Fibroblast of pulmonary artery (primary cell): ENCODE data around the gene BEGAIN.

ENCODE experiments used
- DNase-seq: peaks from one replicate; pipeline ENCODE4 v3.0.0-alpha.2; 2010; ENCODE audit warnings: low read depth
- H3K4me3 ChIP-seq: replicated peaks from 2 replicates; pipeline ENCODE4 v1.5.1; 2011; ENCODE audit warnings: low read depth, mild to moderate bottlenecking, control low read depth, low read length, moderate library complexity
- TF ChIP-seq, protein P1 (sequence below): IDR thresholded peaks from 2 replicates; pipeline ENCODE4 v1.5.1; 2011; ENCODE audit warnings: mild to moderate bottlenecking, control low read depth, low read length, inconsistent platforms; ENCODE audit errors: missing control alignments

BEGAIN gene

DNA sequence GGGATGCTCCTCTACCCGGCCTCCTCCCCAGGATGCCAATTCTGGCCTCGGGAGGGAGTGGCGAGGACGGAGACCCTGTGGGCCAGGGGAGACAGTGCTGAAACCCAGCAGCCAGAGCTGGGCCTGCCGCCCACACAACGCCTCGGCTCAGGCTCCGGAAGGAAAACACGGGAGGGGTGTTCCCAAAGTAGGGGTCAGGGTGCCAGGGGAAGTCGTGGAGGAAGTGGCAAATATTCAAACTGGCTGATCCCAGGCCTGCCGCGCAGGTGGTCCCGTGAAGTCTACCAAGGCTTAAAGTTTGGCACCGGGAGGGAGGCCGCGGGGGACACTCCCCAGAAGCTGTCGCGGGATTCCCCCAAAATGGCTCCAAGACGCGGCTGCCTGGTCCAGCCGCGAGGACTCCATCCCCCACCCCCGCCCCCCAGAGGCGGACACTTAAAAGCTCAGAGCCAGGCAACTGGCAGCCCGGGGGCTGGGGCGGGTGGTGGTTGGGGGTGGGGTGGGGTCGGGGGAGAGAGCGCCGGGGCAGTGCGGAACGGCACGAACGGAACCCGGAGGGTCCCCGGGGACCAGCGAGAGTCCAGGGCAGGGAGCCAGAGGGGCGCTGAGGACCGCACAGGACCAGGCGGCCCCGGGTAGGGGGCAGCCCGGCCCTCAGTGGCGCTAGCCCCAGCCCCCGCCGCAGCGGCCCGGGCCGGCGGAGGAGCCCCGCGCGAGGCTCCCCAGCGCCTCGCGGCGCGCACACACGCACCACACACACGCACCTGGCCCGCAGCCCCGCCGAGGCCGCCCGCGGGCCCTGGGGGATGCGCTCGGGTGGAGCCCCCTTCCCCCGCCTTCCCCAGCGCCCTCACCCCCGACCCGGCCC is 20.0 kb downstream of the BEGAIN start:
- TF ChIP-seq, protein P1, sequence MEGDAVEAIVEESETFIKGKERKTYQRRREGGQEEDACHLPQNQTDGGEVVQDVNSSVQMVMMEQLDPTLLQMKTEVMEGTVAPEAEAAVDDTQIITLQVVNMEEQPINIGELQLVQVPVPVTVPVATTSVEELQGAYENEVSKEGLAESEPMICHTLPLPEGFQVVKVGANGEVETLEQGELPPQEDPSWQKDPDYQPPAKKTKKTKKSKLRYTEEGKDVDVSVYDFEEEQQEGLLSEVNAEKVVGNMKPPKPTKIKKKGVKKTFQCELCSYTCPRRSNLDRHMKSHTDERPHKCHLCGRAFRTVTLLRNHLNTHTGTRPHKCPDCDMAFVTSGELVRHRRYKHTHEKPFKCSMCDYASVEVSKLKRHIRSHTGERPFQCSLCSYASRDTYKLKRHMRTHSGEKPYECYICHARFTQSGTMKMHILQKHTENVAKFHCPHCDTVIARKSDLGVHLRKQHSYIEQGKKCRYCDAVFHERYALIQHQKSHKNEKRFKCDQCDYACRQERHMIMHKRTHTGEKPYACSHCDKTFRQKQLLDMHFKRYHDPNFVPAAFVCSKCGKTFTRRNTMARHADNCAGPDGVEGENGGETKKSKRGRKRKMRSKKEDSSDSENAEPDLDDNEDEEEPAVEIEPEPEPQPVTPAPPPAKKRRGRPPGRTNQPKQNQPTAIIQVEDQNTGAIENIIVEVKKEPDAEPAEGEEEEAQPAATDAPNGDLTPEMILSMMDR: no peak
- H3K4me3 ChIP-seq: no peak overlapping the region
- no peak for DNase-seq

DNA sequence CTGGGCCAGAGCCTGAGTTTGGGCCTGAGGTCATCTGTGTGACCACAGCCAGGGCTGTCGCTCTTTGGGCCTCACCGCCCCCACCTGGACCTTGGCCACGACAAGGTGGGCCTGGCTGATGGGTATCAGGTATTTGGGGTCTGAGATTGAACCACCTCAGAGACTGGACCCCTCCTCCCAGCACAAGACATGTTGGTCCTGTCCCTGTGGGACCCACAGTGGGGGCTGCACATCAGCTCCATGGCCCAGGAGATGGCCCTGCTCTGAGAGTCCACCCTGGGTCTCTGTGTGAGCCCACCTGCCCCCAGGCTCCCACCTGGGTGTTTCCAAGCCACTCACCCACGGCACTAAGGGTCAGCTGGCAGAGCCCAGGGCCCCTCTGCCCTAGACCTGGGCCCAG is 20.6 kb downstream of the BEGAIN start:
- DNase-seq: no peak
- TF ChIP-seq, protein P1: no peak

DNA sequence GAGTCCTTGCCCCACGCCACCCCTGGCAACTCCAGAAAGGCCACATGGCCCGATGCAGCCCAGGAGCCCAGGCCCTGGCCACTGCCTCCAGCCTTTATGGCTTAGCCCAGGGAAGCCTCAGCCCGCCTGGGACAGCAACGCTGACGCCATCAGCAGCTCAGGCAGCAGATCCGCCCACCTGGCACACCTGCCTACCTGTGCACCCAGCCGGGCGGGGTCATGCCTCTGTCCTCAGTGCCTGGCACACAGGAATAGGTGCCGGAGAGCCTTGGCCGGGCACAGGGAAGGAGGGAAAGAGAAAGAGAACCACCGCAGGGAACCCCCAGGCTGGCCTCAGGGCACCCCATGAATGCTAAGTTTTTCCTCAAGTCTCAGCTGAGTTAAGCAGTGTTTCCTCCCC is 21.1 kb downstream of the BEGAIN start:
- no peak for DNase-seq
- no peak overlapping the region for H3K4me3 ChIP-seq
- TF ChIP-seq, protein P1: no peak

More for the DNA sequence above, 20.6 kb downstream of the BEGAIN start:
- no peak overlapping the region for H3K4me3 ChIP-seq

DNA sequence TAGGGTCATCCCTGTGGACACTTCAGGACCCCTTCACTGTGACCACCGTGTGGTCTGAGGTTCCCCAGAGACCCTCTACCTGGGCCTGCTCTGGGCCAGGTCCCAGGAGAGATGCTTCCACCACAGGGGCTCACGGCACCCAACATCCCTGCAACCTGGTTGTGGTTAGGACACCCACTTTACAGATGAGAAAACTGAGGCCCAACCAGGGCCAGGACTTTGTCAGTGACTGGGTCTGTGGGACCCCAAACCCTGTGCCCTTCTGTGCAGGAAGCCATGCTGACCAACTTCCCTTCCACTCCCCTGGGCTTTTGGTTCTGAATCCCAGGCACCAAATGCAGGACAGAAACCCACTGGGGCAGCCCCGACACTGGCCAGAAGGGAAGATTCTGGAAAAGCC is 21.6 kb downstream of the BEGAIN start:
- DNase-seq: no peak
- no peak overlapping the region for H3K4me3 ChIP-seq
- TF ChIP-seq, protein P1: no peak

DNA sequence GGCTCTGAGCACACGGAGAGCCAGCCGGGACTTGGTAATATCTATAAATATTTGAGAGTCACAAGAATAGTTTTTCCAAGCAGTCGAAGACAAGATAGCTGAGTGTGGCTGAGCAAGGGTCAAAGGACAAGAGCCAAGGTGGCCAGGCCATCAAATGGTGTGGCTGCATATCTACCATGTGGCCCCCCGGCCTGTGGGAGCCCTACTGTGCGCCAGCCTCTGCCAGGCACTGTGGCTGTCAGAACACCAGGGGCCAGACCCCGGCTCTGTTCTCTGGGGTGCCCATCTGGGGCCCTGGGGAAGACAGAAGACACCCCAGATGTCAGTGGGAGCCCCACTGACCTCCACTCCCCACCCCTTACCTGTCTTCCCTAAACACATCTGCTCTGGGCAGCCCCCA is 22.7 kb downstream of the BEGAIN start:
- DNase-seq: no peak
- H3K4me3 ChIP-seq: no peak overlapping the region
- TF ChIP-seq, protein P1: no peak

DNA sequence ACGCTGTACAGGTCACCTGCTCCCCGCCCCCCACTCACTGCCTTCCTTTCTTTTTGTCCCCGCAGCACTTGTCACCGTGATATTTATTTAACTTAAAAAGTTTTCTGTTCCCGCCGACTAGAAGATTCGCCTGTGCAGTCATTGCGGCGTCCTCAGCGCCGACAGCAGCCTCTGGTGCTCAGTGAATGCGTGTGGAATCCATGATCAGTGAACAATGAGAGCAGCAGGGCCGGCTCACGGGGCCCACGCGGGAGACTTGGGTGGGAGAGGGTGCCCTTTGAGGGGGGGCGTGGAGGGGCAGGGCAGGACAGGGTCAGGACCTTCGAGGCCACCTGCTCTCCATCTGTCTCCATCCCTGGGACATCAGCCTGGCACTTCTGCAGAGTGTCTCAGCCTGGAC is 24.5 kb downstream of the BEGAIN start:
- no peak for DNase-seq
- TF ChIP-seq, protein P1: no peak
- no peak overlapping the region for H3K4me3 ChIP-seq

DNA sequence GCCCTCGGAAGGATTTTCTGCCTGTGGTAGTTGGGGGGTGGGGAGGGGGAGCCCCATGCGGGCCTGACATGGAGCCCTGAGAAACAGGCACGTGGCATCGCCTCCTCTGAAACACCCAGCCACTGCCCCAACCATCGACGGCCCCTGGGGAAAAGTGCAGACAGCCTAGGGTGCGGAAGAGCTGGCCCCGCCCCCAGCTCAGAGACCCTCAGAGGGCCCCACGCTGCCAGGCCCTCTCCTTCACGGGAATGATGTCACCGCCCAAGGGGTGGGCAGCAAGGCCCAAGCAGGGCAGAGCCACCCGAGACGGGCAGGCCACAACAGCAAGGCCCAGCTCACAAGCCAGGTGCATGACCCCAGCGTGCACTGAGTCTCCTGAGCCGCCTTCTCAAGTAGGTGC is 26.2 kb downstream of the BEGAIN start:
- TF ChIP-seq, protein P1: no peak
- no peak for DNase-seq
- H3K4me3 ChIP-seq: no peak overlapping the region
